ENCODE data around the gene DTYMK.

Gene DTYMK

DNA sequence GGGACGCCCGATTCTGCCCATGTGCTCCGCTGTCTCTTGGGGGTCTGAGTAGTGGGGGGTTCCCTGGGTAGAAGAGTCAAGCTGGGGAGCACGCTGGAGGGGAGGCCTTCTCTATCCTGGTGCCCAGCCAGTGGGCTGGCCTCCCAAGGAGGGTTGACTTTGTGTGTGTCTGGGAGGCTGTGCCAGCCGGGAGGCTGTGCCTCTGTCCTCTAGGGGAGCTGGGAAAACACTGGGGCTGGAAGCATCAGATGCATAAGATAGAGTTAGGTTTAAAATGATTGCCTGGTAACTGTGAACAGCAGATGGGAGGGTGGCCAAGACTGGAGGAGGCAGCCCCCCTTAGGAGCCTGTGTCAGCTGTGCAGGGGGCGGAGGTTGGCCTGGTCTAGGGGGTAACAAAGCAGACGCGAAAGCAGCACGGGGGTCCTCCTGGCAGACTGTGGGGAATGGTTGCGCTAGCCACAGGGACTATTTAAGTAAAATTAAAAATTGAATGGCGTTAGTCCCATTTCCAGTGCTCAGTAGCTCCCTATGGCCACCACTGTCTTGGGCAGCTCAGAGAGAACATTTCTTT, 16.5 kb upstream of the DTYMK start:
- no peak for DNase-seq (ENCODE audit: low read depth)

DNA sequence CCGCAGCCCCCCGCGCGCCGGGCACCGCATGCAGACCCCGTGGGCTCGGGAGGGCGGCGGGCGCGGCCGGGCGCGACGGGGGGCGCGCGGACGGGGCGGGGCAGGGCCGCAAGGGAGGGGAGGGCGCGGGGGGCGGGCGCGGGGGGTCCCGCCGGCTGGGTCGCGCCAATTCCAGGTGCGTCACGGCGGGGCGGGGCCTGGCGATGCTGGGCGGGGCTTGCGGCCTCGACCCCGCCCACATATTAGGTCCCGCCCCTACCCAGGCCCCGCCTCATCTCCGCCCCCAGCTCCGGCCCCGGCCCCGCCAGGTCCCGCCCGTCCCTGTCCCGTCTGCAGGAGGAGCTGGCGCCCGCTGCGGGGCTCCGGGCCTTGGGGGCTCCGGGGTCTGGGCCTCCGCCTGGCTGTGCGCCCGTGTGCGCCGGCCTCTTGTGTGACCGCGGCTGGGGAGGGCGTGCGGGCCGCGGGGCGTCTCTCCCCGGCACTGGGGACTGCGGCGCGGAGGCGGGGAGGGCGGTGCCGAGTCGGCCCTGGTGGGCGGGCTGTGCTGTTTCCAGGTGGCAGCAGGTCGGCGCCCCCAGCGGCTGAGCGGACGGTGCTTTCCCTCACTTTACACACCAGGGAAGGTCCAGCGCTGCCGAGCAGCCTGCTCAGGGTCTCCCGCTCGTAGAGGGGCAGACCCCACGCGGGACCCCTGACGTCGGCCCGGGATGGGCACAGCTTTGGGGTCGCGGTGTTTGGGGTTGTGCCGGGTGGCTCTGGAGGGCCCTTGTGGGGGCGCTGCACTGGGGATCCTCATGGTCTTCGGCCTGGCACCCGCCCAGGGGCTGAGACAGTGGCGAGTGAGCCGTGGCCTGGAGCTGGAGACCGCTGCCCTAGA, 15.8 kb upstream of the DTYMK start:
- peak; percentile 87 for DNase-seq (ENCODE audit: low read depth)

DNA sequence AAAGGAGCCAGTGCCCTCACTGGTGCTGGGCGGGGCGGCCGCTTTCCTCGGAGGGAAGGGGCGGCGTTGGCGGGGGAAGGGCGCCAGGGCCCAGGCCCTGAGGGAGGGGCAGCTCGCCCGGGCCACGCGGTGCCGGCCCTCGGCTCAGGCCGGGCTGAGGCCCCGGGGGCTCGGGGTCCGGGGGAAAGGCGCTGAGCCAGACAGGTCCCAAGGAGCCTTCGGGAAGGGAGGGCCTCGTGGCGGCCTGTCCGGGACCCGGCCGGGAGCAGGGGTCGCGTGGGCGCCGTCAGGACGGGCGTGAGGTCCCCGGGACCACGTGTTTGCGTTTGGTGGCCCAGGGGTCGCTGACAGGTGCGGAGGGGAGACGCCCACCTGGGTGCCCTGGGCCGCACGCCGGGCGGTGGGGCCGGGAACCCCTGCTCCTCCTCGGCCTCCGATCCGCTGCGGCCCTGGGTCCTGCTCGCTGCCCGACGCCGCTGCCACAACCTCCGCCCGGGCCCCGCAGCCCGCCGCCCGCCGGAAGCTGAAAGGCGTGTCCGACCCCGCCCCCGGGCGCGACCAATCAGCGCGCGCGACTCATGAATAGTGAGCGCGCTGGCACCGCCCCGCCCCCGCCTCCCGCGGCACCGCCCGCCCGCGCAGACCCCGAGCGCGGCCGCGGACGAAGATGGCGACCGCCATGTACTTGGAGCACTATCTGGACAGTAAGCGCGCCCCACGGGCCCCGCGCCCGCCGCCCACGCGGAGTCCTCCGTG, 15.0 kb upstream of the DTYMK start, which contains the start of gene ING5:
TSS of gene ING5 (plus strand) at position 641 of the 756 bp plus-strand sequence. CDS start at position 668, 27 bp downstream.
- DNase-seq (ENCODE audit: low read depth) = peak; percentile 98

DNA sequence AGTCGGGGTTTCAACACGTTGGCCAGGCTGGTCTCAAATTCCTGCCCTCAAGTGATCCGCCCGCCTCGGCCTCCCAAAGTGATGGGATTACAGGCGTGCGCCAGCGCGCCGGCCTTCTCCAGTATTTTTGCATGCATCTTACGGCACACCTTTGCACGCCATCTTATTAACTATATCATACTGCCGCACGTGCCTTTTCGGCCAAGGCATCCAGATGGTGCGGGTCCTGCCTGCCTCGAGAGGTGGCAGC, 14.5 kb upstream of the DTYMK start:
- DNase-seq (ENCODE audit: low read depth) = no peak

DNA sequence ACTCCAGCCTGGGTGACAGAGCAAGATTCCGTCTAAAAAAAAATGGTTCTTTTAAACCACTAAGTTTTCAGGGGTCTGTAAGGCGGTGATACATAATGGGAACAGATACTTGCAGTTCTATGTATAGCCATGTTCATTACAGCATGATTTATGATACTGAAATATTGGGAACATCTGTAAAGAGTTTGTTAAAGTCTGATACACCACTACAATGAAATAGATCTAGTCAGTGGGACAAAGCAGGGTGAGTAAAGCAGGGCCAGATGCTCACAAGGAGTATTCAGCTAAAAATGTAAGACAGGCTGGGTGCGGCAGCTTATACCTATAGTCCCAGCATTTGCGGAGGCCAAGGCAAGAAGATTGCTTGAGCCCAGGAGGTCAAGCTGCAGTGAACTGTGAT, 9.0 kb upstream of the DTYMK start:
- no peak for DNase-seq (ENCODE audit: low read depth)

DNA sequence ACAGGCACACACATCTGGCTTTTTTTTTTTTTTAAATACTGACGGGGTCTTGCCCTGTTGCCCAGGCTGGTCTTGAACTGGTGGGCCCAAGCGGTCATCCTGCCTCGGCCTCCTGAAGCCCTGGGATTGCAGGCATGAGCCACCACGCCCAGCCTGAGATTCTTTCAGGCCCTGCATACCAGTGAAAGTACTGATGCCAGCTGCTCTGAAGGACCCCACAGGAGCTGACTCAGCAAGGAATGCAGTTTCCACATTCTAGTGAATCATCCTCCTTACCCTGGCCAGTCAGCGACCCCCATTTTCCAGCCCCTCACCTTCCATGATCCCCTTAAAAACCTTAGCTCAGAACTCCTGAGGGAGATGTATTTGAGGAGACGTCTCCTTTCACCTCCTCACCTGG, 5.8 kb upstream of the DTYMK start:
- DNase-seq (ENCODE audit: low read depth) = no peak

DNA sequence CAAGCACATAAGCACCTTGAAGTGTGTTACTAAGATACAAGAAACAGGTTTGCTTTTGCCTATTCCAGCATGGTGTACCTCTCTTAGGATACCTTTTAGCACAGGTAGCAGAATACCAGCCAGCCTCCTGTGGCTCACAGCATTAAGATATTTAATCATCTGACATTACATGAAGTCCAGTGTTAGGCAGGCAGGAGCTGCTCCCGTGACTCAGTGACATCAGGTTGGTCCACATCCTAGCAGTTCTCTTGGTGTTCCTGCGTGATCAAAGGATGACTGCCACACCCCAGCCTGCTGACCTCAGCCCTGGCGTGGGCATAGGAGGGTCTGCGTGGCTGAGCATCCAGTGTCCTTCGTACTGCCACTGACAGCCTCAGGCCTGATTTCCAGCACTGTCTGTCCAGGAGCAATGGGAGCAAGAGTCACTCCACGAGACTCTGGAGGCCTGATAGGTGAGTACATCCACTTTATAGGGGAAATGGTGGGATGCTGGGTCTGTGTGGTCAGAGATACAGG, 3.6 kb upstream of the DTYMK start:
- no peak for DNase-seq (ENCODE audit: low read depth)

DNA sequence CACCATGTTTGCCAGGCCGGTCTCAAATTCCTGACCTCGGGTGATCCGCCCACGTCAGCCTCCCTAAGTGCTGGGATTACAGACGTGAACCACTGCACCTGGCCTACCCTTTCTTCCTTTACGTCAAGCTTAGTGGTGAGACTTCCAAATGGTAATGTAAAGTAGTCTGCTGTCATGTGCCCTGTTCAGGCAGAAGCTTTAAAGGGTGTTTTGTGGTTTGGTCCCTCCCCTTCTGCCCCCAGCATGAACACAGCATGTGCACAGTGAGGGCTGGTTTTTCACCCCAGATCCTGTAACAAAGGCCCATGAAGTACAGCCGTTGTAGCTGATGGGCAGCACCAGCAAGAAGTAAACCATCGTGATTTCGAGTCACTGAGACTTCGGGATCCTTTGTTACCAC, 2.7 kb upstream of the DTYMK start:
- DNase-seq (ENCODE audit: low read depth) = no peak

DNA sequence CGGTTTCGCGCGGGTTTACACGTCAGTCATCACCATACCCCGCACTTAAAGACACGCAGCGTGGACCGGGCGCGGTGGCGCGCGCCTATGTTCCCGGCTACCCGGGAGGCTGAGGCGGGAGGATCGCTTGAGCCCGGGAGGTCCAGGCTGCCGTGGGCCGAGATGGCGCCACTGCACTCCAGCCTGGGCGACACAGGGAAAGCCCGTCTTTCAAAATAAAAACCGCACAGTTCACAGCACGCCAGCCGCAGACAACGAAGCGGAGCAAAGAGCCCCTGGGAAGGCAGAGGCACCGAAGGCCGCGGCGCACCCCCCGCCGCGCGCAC, 328 bp downstream of the DTYMK start:
- DNase-seq (ENCODE audit: low read depth) = peak; percentile 15

DNA sequence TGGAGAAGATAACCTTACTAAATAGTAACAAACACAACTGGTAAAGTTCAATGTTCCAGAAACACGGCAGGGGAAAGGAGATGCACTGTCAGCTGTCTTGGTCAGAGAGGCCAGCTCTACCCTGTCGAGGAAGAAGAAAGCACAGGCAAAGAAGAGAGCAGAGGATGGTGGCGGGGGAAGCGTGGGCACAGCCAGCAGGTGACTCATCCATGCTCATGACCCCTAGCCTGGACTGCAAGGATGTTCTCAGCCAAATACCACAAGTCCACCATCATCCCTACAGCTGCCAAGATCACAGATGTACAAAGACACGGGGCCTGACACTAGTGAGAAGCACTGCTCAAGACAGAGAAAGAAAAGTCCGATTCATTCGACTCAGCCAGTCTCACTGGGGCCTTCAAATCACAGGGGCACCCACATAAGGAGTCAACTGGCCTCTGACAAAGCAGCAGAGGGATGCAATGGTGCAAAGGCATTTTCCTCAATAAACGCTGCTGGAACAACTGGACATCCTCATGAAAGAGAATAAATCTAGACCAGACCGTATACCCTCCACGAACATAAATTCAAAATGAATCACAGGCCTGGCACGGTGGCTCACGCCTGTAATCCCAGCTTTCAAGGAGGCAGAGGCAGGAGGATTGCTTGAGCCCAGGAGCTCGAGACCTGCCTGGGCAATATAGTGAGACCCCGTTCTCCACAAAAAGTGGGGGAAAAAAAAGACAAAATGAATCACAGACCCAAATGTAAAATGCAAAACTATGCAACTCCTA, 5.6 kb downstream of the DTYMK start:
- no peak for DNase-seq (ENCODE audit: low read depth)

DNA sequence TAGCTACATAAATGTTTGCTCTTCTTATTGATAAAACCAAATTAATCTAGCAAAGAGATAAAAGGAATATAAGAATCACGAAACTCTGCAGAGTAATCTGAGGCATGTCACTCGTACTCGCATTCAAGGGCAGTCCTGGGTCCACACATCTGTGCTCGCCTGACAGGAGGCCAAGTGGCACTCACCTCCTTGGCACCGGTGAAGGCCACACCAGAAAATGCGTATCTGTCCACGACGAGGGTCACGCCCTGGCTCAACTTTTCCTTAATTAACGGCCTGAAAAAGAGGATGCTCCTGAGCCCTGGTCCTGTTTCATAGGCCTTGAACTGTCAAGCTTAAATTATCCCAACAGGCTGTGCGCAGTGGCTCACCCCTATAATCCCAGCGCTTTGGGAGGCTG, 6.6 kb downstream of the DTYMK start:
- no peak for DNase-seq (ENCODE audit: low read depth)

DNA sequence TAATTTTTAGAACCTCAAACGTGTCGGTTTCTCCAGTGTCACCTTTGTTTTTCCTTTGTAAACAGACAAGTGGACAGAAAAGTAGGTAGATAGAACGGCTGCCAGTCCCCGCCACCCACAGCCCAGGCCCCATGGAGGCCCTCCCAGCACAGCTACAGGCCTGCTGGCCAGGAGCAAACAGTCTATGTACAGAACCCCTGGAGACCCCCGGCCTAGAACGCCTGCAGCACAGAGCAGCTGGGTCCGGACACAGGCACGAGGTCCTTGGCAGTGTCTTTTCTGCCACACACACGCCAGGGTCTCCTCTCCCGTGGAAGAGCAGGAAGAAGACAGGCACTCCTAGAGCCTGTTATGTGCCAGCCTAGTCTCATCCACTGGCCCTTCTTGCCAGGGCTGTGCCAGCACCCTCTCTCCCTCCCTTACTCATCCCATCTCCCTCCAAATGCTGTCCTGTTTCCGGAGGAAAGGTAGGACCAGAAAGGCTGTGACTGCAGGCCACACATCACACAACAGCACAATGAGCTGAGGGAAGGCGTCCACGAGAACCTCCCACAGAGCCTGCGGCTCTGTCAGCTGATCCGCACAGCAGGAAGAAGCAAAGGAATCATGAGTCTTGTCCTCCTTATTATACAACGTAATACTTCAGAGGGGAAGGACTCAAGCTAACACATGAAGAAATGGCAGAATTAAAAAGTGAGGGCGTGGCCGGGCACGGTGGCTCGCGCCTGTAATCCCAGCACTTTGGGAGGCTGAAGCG, 7.7 kb downstream of the DTYMK start:
- no peak for DNase-seq (ENCODE audit: low read depth)

DNA sequence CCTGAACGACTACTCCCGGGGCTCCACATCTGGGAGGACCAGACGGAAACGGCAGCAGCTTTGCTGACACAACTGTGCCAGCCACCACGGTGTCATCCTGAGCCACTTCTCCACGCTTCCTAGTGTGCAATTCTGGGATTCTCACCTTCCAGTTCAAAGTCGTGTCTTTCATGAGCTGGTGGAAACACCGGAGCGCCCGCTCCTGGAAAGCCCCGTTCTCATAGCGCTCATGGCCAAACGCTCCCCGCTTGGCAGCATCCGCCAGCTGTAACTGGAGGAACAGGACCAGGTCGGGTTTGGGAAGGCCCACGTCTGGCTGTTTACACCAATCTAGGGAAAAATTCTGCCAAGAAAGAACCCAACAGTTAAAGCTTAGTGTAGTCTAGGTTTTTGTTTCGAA, 8.3 kb downstream of the DTYMK start:
- no peak for DNase-seq (ENCODE audit: low read depth)

DNA sequence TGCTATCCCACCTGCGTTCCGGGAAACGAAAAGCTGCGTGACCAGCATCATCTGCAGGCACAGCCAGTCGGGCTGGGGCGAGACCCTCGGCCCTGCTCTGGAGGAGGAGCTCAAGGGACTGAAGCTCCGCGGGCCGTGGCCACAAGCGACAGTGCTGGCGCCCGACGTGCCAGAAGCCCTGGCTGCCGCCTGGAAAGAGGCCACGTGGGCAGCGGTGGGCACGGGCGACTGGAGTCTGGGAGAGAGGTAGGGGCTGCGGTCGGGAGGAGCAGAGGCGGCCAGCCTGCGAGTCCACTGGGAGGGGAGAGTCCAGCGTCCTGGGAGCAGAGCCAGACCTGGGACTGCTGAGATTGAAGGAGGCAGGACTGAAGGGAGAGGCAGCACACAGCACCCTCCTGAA, 9.2 kb downstream of the DTYMK start:
- no peak for DNase-seq (ENCODE audit: low read depth)

DNA sequence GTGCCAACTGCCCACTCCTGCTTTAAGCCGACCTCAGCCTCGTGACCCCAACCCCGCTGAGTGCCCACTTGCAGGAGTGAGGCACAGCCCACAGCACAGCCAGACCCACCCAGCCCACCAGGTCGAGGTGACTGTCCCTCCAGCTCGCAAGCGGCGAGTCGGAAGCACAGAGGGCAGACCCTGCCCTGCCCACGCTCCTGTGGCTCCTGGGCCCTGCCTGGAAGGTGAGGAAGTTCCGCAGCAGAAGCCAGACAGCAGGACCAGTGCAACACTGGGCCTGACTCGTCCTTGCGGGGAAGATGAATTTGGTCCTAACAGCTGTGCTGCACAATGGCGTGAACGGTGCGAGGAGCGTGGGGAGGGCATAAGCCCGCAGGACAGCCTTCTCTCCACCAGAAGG, 9.9 kb downstream of the DTYMK start:
- DNase-seq (ENCODE audit: low read depth) = no peak

DNA sequence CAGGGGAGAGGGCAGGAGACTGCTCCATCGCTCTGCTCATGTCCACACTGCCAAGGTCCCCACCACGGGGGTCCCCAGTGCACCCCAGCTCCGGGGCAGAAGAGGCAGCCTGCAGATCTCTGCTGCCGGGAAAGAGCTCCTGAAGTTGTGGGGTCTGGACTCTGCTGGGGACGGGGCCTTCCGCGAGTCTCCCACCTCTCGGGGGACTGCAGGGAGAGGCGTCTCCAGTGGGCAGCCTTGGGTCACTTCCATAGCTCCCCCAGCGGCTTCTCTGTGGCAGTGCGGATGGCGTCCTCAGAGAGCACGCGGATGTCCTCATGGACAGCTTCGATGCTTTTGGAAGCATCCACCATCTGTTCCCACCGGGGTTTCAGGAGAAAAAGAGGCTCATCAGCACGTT, 10.7 kb downstream of the DTYMK start:
- no peak for DNase-seq (ENCODE audit: low read depth)

DNA sequence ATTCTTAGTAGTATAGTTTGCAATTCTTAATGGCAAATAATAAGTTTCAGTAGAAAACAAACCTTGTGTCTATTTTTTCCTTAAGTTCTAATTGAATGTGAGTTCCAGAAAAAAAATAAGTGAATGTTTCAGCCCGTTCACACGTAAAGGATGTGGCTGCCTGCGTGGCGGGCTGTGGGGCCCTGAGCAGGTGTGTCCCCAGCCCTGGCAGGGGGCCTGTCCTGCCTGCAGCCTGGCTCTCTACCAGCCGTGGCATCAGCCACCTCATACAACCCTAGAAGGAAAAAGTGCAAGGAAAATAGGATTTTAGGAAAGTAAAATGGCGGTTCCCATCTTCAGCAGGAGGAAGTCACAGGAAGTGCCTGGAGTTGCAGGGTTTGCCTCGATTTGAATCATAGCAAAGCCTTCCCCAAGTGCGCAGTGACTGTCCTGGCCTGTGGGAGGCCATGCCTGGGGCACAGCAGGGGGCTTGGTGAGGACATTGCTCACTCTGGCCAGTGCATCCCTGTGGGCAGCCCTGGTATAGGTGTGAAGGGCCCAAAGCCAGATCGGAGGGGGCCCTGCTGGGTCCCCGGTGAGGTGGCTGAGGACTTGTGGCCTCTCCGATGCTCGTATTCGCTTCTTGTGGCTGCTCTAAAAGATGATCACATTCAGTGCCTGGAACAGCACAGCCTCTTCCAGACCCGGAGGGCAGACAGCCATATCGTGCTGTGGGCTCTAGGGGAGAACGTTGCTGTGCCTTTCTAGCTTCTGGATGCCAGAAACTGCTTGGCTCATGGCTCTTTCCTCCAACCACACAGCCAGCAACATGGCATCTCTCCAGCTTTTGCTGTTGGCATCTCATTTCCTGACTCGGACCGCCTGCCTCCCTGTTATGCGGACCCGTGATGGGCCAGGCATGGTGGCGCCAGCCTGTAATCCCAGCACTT, 12.6 kb downstream of the DTYMK start:
- no peak for DNase-seq (ENCODE audit: low read depth)

DNA sequence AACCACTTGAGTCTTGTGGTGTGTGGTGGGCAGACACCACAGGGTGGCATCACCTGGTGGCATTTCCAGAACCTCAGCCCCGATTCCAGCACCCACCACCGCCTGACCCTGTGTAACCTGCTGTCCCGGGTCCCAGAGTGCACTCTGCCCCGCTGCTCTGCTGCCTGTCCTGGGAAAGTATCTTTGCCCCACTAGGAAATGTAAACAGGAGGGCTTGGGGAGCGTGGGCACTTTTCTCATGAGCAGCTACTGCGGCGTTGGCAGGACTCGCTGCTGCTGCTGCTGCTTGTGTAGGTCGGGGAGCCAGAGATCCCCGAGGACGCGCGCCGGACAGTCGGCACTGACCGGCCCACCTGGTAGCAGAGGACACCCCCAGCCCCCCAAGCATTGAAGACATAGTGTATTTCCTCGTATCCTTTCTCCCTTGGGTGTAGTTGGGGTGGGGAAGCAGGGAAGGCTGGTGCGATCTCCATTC, 13.4 kb downstream of the DTYMK start:
- DNase-seq (ENCODE audit: low read depth) = no peak

DNA sequence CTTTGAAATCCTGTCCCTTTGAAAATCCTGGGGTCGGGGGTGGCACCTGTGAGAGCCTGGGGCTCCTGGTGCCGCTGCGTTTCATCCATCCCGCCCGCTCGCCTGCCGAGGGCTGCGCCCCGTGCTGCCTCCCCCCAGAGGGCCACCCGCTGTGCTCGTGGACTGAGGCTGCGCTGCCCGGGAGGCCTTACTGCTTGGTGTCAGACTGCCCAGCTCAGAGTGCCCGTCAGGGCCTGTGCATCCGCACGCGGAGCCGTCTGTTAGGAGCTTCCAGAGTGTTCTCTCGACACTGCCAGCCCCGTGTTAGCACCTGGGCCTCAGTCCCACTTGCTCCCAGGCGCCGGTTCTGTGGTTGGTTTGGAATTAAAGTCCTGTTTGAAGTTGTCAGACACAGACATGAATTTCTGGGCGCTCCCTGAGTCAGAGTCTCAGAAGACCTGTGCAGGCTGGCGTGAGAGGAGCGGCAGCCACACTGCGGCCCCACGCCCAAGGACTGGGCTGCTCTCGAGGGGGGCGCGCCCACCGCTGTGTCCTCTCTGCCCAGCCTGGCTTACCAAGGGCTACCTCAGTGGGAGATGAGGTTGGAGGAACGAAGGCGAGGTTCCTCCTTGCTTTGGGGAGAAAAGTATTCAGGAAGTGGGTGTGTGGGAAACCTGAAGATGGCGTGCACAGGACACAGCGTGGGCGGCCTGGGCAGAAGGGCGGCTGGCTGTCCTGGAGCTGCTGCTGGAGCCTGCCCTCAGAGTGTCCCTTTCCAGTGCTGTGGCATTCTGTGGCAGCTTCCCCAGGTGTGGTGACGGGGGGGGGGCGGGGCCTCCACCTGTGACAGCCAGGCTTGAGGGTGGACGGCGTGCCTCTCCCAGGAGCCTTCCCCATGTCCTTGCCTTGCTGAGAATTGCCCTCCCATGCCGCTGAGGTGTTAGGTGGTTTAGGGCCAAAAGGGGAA, 14.1 kb downstream of the DTYMK start:
- DNase-seq (ENCODE audit: low read depth) = no peak

Measured in activated T-cell treated with anti-CD3 and anti-CD28 coated beads for 48 hours (primary cell).